H1 (cell line): Measurements from ENCODE around the gene UPF1. TPM values are rescaled to one million over a fixed set of nuclear protein-coding genes. Genes with fewer than 3 reads are reported as not detected.

Source experiments
- CTCF ChIA-PET: fragments of 300-600 bp; sonication (Branson Sonifier 250); formaldehyde crosslinking; loops from one replicate; lab custom pipeline; 2021; ENCODE audit not compliant: partially characterized antibody; lab: Charles Lee
- POLR2A ChIA-PET: fragments of 300-600 bp; sonication (Branson Sonifier 250); formaldehyde crosslinking; loops from one replicate; lab custom pipeline; 2021; ENCODE audit warnings: inconsistent platforms; ENCODE audit not compliant: partially characterized antibody; lab: Charles Lee
- DNase-seq, 2 experiments: peaks; one replicate each; pipeline versions ENCODE4 v3.0.0 to v3.0.0-alpha.2; 2010 to 2022; ENCODE audit warnings: low spot score in 2 of 2, low read depth in 1 of 2, mixed read lengths in 1 of 2
- FAIRE-seq: peaks from 2 replicates; lab custom pipeline; 2011; peaks lifted over from hg19 to GRCh38; lab: Jason Lieb, UNC
- H2AFZ ChIP-seq: 2 replicates; pipeline ENCODE4 v1.8.1; 2012; ENCODE audit warnings: low read length, inconsistent platforms
- H2AK5ac ChIP-seq: 2 replicates; pipeline ENCODE4 v1.6.1; 2013; ENCODE audit warnings: low read depth, low read length
- H2BK120ac ChIP-seq: replicated peaks from 2 replicates; pipeline ENCODE3; 2013; ENCODE audit warnings: low read depth, low read length, inconsistent platforms
- H2BK12ac ChIP-seq: 2 replicates; pipeline ENCODE4 v1.6.1; 2013; ENCODE audit warnings: low read depth, low read length
- H2BK15ac ChIP-seq: 2 replicates; pipeline ENCODE4 v1.6.1; 2013; ENCODE audit warnings: low read length
- H2BK20ac ChIP-seq: 2 replicates; pipeline ENCODE4 v1.6.1; 2013; ENCODE audit warnings: low read length
- H2BK5ac ChIP-seq: 2 replicates; pipeline ENCODE4 v1.6.1; 2013; ENCODE audit warnings: low read depth, low read length
- H3K14ac ChIP-seq: 2 replicates; pipeline ENCODE4 v1.6.1; 2013; ENCODE audit warnings: inconsistent platforms; ENCODE audit not compliant: insufficient read length
- H3K18ac ChIP-seq: 2 replicates; pipeline ENCODE4 v1.6.1; 2013; ENCODE audit warnings: low read length; ENCODE audit errors: extremely low read depth
- H3K23ac ChIP-seq: 2 replicates; pipeline ENCODE4 v1.6.1; 2013; ENCODE audit warnings: inconsistent platforms; ENCODE audit not compliant: insufficient read length
- H3K23me2 ChIP-seq: 2 replicates; pipeline ENCODE4 v1.6.1; 2013; ENCODE audit warnings: low read depth, low read length
- H3K27ac ChIP-seq: 2 replicates; pipeline ENCODE4 v1.6.1; 2011; ENCODE audit warnings: low read depth, low read length, inconsistent platforms
- H3K27me3 ChIP-seq, 4 experiments: replicated peaks in 1 of 4; 1 replicate in 1 of 4; 2 replicates in 3 of 4; pipeline versions ENCODE4 v1.6.1 to v1.8.1; 2011 to 2013; ENCODE audit warnings: low read length in 3 of 4, mild to moderate bottlenecking in 3 of 4, inconsistent platforms in 2 of 4, mixed read lengths in 2 of 4, moderate library complexity in 1 of 4; ENCODE audit not compliant: control insufficient read depth in 3 of 4, insufficient read depth in 3 of 4; ENCODE audit errors: extremely low read depth in 1 of 4
- H3K36me3 ChIP-seq, 4 experiments: 2 replicates each; pipeline versions ENCODE4 v1.6.1 to v1.8.1; 2011 to 2013; ENCODE audit warnings: mild to moderate bottlenecking in 4 of 4, low read length in 3 of 4, moderate library complexity in 2 of 4, control low read depth in 1 of 4, inconsistent platforms in 1 of 4; ENCODE audit not compliant: insufficient read depth in 4 of 4, control insufficient read depth in 2 of 4
- H3K4ac ChIP-seq: replicated peaks from 2 replicates; pipeline ENCODE3; 2013; ENCODE audit warnings: low read length, low read depth, mixed read lengths, inconsistent platforms; ENCODE audit not compliant: insufficient read length
- H3K4me1 ChIP-seq, 4 experiments: replicated peaks in 1 of 4; 1 replicate in 1 of 4; 2 replicates in 3 of 4; pipeline versions ENCODE4 v1.6.1 to v1.8.1; 2011 to 2013; ENCODE audit warnings: low read length in 3 of 4, inconsistent platforms in 2 of 4, mixed read lengths in 1 of 4; ENCODE audit not compliant: insufficient read depth in 4 of 4, control insufficient read depth in 3 of 4
- H3K4me2 ChIP-seq, 2 experiments: 2 replicates each; pipeline versions ENCODE4 v1.6.1 to v1.8.1; 2011 to 2013; ENCODE audit warnings: low read depth in 2 of 2, low read length in 2 of 2, control low read depth in 1 of 2, inconsistent platforms in 1 of 2, mild to moderate bottlenecking in 1 of 2; ENCODE audit not compliant: insufficient read depth in 1 of 2
- H3K4me3 ChIP-seq, 4 experiments: fragments of 200-600, 300-600 bp in 1 of 4; sonication (generic), shearing (Covaris generic), sonication (Bioruptor Twin) in 1 of 4; 2 replicates each; pipeline versions ENCODE4 v1.5.1 to v1.8.1; 2011 to 2016; ENCODE audit warnings: low read length in 4 of 4, low read depth in 3 of 4, control low read depth in 2 of 4, inconsistent platforms in 2 of 4, mild to moderate bottlenecking in 2 of 4, mixed read lengths in 1 of 4, moderate library complexity in 1 of 4; ENCODE audit not compliant: insufficient read depth in 2 of 4; ENCODE audit errors: extremely low read depth in 1 of 4
- H3K56ac ChIP-seq: replicated peaks from 2 replicates; pipeline ENCODE3; 2013; ENCODE audit warnings: low read depth, mild to moderate bottlenecking, mixed read lengths, low read length, inconsistent platforms; ENCODE audit not compliant: insufficient read length
- H3K79me1 ChIP-seq: 2 replicates; pipeline ENCODE4 v1.6.1; 2013; ENCODE audit warnings: low read depth, low read length, control low read depth
- H3K79me2 ChIP-seq, 2 experiments: 2 replicates each; pipeline versions ENCODE4 v1.6.1 to v1.8.1; 2012 to 2013; ENCODE audit warnings: low read length in 2 of 2, mild to moderate bottlenecking in 2 of 2, inconsistent platforms in 1 of 2; ENCODE audit not compliant: insufficient read depth in 2 of 2, control insufficient read depth in 1 of 2
- H3K9ac ChIP-seq, 4 experiments: replicated peaks in 1 of 4; 1 replicate in 1 of 4; 2 replicates in 3 of 4; pipeline versions ENCODE4 v1.6.1 to v1.8.1; 2011 to 2013; ENCODE audit warnings: low read depth in 3 of 4, low read length in 3 of 4, control low read depth in 2 of 4, mild to moderate bottlenecking in 2 of 4, moderate library complexity in 2 of 4, inconsistent platforms in 1 of 4; ENCODE audit errors: extremely low read depth in 1 of 4
- H3K9me3 ChIP-seq, 2 experiments: 2 replicates each; pipeline versions ENCODE4 v1.6.1 to v1.8.1; 2012 to 2013; ENCODE audit warnings: mild to moderate bottlenecking in 2 of 2, moderate library complexity in 2 of 2, control low read depth in 1 of 2, inconsistent platforms in 1 of 2, low read depth in 1 of 2, low read length in 1 of 2, mixed read lengths in 1 of 2; ENCODE audit not compliant: insufficient read depth in 2 of 2
- H4K20me1 ChIP-seq, 2 experiments: replicated peaks in 1 of 2; 2 replicates each; pipeline versions ENCODE3 to v1.8.1; 2011 to 2013; ENCODE audit warnings: inconsistent platforms in 2 of 2, low read length in 2 of 2, mild to moderate bottlenecking in 1 of 2; ENCODE audit not compliant: insufficient read depth in 2 of 2, control insufficient read depth in 1 of 2
- H4K5ac ChIP-seq: 2 replicates; pipeline ENCODE4 v1.6.1; 2013; ENCODE audit warnings: low read length, low read depth, mixed read lengths, inconsistent platforms; ENCODE audit not compliant: insufficient read length
- H4K8ac ChIP-seq: 2 replicates; pipeline ENCODE4 v1.8.0; 2013; ENCODE audit warnings: mild to moderate bottlenecking, moderate library complexity, low read length, inconsistent platforms; ENCODE audit not compliant: insufficient read depth; ENCODE audit errors: extremely low read depth
- H4K91ac ChIP-seq: replicated peaks from 2 replicates; pipeline ENCODE3; 2013; ENCODE audit warnings: low read length, mixed read lengths, inconsistent platforms; ENCODE audit not compliant: insufficient read length
- FOSL1 ChIP-seq: IDR thresholded peaks from 2 replicates; pipeline ENCODE4 v1.6.1; 2011; ENCODE audit warnings: mild to moderate bottlenecking, low read depth, low read length, moderate library complexity; ENCODE audit not compliant: insufficient read depth
- WGBS, 2 experiments: shearing (Covaris generic) in 1 of 2; methylation state at CpG; one replicate each; pipeline versions ENCODE4 v1.1.6 to v1.1.7; 2013 to 2015; ENCODE audit warnings: low lambda C conversion rate in 2 of 2, mixed read lengths in 2 of 2, inconsistent platforms in 1 of 2, low coverage in 1 of 2, missing lambda C conversion rate in 1 of 2; ENCODE audit not compliant: insufficient replicate concordance in 2 of 2, insufficient coverage in 1 of 2, insufficient read length in 1 of 2; ENCODE audit errors: extremely low coverage in 1 of 2, missing lambda C conversion rate in 1 of 2; 5-methylcytosine and 5-hydroxymethylcytosine counted together
- polyA plus RNA-seq, 7 experiments: library from polyadenylated mRNA; depleted of rRNA in 3 of 7; stranded (reverse) in 5 of 7; unstranded in 2 of 7; fragments of >200 nt in 5 of 7; fragments of 200-250 nt in 2 of 7; gene quantifications; 1 replicate in 5 of 7; 2 replicates in 1 of 7; 4 replicates in 1 of 7; pipeline versions ENCODE4 v1.2.1 to v1.2.3, GENCODE V29; 2011 to 2013; ENCODE audit warnings: missing spikeins in 2 of 7, mixed read lengths in 2 of 7
- total RNA-seq: library from RNA; stranded (reverse); fragmentation: NEBNext Ultra II Directional; extraction: Animal tissue kit (Norgen Biotek cat#: 25700); gene quantifications from 2 replicates; pipeline ENCODE4 v1.2.1, GENCODE V29; 2021
- TF ChIP-seq, protein P1 (sequence below): IDR thresholded peaks from 2 replicates; pipeline ENCODE4 v1.6.1; 2012; ENCODE audit warnings: inconsistent platforms

The UPF1 gene
- total and polyA plus RNA-seq, 2 of the 8 experiments (the other 6 are each of a cell fraction or from before 2014, with no cell fraction given) = 46.4 to 62.0 TPM

DNA sequence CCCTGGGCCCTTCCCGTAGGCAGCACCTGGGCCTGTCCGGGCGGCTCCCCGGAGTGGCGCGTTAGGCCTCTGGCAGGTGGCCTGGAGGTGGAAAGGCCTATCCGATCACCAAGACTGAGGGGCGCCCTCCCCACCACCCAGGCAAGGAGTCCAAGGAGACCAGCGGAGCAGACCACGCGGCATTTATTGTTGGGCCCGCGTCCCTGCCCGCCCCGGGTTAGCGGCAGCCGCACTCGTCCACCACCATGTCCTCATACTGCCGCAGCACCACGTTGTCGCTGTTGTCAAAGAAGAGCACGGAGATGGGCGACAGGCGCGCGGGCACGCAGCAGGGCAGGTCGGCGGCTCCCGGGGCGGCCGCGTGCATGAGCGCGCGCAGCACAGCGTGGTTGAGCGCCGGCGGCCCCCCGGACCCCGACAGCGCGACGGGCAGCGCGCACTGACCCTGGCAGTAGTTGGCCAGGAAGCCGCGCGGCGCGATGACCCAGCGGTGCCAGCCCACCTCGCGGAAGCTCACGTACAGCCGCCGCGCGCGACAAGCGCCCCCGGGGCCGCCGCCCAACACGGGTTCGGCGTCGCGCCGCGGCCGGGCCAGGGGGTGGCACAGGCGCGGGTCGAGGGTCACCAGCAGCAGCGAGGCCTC, 36.7 kb downstream of the UPF1 start:
- no peak overlapping the region for H4K5ac ChIP-seq

More for the DNA sequence above, 36.7 kb downstream of the UPF1 start:
- Histone ChIP-seq H3K18ac (no peak overlapping the region), H4K91ac (no peak overlapping the region), H2AK5ac (no peak overlapping the region), H3K4ac (no peak overlapping the region), H2BK120ac (no peak overlapping the region), H3K27ac (no peak overlapping the region), H2BK20ac (no peak overlapping the region), H3K79me1 (no peaks in the 10 kb centered on the region; the same call in 1 of the 2 replicates), H3K79me2 (no peaks in the 10 kb centered on the region), H3K23me2 (peaks cover 4% of the 10 kb centered on the region; the same call in 1 of the 2 replicates), H3K4me1 (peaks cover 0 to 13% (median 4%) of the 10 kb centered on the region in 4 experiments; a peak in 4 of 7 replicates), H3K14ac (no peak overlapping the region), H3K4me2 (peak overlapping the region in 1 of 2 experiments; percentile 57; a peak in 2 of 4 replicates), H2BK12ac (no peak overlapping the region), H3K9me3 (no peaks in the 10 kb centered on the region), H4K20me1 (peaks cover 5 to 16% of the 10 kb centered on the region in 2 experiments), H4K8ac (no peak overlapping the region), H2AFZ (no peak overlapping the region), H3K56ac (no peak overlapping the region), H3K23ac (no peak overlapping the region), H3K9ac (no peak overlapping the region), H2BK15ac (no peak overlapping the region), H3K36me3 (peaks cover 12 to 24% (median 19%) of the 10 kb centered on the region in 4 experiments; a peak in 7 of 8 replicates), H3K4me3 (no peak overlapping the region), H2BK5ac (0 out of 2 replicates have a peak overlapping the region, but pooled peaks have one; percentile 44), H3K27me3 (peaks cover 0 to 2% (median 0%) of the 10 kb centered on the region in 4 experiments; a peak in 1 of 7 replicates)
- ChIA-PET CTCF (interaction anchor here (0.6 to 3.8 kb wide), 3 partner anchors 9 to 27 kb away, joined by 3 to 16 read pairs (median 4); partner anchors contain the start of gene CERS1), POLR2A (interaction anchor here (0.6 to 1.4 kb wide), 8 partner anchors 9 to 226 kb away, joined by 3 to 4 read pairs (median 3); partner anchors contain the start of gene CERS1)
- 95% methylated on average over 52 of the region's 77 CpGs; no CpG with 5 or more reads in 1 of the 2 experiments for WGBS, 2 experiments
- no peak for TF ChIP-seq FOSL1
- TF ChIP-seq, protein P1, sequence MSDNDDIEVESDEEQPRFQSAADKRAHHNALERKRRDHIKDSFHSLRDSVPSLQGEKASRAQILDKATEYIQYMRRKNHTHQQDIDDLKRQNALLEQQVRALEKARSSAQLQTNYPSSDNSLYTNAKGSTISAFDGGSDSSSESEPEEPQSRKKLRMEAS = peak; percentile 41; the same call in 1 of the 2 replicates
- FAIRE-seq = no peak
- DNase-seq = no peak
